Activated CD4-positive, alpha-beta T cell treated with anti-CD3 and anti-CD28 coated beads, Interleukin-2, amount 50 U/mL, for 24 hours (primary cell): ENCODE results near the gene ALB.

Source experiments
- DNase-seq, 2 donors: peaks; one replicate each; pipeline ENCODE4 v3.0.0-alpha.2; 2020; ENCODE audit warnings: low read depth in 1 of 2, low spot score in 1 of 2

ALB gene

GRCh38 chr4:73429826-73430587 lies 25.9 kb downstream of the ALB start:
- no peak for DNase-seq

DNA sequence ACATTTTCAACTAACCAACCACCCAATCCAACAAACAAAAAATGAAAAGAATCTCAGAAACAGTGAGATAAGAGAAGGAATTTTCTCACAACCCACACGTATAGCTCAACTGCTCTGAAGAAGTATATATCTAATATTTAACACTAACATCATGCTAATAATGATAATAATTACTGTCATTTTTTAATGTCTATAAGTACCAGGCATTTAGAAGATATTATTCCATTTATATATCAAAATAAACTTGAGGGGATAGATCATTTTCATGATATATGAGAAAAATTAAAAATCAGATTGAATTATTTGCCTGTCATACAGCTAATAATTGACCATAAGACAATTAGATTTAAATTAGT lies 27.7 kb downstream of the ALB start:
- no peak for DNase-seq

DNA sequence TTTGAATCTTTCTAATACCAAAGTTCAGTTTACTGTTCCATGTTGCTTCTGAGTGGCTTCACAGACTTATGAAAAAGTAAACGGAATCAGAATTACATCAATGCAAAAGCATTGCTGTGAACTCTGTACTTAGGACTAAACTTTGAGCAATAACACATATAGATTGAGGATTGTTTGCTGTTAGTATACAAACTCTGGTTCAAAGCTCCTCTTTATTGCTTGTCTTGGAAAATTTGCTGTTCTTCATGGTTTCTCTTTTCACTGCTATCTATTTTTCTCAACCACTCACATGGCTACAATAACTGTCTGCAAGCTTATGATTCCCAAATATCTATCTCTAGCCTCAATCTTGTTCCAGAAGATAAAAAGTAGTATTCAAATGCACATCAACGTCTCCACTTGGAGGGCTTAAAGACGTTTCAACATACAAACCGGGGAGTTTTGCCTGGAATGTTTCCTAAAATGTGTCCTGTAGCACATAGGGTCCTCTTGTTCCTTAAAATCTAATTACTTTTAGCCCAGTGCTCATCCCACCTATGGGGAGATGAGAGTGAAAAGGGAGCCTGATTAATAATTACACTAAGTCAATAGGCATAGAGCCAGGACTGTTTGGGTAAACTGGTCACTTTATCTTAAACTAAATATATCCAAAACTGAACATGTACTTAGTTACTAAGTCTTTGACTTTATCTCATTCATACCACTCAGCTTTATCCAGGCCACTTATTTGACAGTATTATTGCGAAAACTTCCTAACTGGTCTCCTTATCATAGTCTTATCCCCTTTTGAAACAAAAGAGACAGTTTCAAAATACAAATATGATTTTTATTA lies 28.3 kb downstream of the ALB start:
- no peak for DNase-seq

GRCh38 chr4:73433140-73433539 lies 29.1 kb downstream of the ALB start:
- DNase-seq: no peak

GRCh38 chr4:73434311-73434710 lies 30.2 kb downstream of the ALB start:
- DNase-seq: no peak

DNA sequence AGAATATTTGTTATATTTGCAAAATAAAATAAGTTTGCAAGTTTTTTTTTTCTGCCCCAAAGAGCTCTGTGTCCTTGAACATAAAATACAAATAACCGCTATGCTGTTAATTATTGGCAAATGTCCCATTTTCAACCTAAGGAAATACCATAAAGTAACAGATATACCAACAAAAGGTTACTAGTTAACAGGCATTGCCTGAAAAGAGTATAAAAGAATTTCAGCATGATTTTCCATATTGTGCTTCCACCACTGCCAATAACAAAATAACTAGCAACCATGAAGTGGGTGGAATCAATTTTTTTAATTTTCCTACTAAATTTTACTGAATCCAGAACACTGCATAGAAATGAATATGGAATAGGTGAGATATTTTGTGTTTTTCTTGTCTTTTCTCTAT lies 31.9 kb downstream of the ALB start, which contains the start of gene AFP:
TSS of gene AFP (plus strand) at position 238 of the 400 bp plus-strand sequence. CDS start at position 280, 42 bp downstream.
- no peak for DNase-seq

DNA sequence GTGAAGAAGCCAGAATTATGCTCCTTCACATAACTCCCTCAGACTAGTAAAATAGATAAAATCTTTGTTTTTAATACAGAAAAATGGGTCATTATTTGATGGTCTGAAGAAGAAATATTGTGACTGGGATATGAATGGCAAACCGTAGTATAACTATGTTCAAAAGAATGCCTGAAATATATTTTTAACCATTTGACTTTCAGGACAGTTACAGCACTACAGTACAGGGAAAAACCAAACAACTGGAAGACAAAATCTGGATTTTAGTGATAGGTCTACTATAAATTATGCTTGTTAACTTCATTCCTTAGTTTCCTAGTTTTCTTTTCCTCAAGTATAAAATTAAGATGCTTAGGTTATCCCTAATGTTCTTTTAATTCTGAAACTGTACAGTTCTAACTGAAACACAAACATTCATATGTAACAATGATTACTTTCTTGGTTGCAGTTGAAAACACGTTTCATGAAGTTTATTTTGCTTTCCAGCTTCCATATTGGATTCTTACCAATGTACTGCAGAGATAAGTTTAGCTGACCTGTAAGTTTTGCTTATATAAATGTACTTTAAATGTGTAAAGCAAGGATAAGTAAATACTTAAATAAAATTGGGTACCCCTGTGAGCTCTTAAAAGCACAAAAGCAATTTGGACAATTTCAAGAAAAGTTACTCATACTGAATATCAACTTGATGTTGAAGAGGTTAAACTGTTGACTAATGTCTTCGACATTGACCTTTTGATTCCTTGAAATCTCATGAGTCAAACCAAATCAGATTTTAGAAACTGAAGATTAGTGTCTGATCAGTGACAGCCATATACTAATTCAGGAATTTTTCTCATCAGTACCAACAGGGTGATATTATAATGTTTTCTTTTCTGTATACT lies 32.8 kb downstream of the ALB start:
- no peak for DNase-seq

- no peak for DNase-seq
Measured at GRCh38 chr4:73437558-73437956, 33.5 kb downstream of the ALB start.

- DNase-seq: no peak
Measured at GRCh38 chr4:73438048-73438447, 34.0 kb downstream of the ALB start.

DNA sequence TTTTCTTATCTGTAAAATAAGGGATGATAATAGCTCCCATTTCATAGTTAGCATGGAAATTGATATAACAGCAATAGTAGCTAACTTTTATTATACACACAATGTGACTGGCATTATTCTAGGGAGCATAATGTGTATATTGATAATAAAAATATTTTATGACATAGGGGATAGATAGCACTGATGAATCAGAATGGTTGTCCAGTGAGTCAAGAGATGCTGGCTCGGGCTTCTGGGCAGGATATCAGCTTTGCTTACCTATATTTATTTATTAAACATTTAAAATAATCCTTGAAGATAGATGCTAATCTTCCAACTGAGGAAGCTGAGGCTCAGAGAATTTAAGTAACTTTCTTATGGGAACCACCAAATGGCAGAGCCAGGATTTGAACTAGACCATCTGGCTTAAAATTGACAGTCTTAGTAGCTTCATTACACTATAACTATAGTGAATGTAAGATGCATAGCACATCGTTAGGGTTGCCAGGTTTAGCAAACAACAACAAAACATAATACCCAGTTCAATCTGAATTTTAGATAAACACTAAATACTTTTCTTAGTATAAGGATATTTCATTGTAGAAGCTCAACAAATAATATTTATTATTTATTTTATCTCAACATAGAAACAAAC lies 34.6 kb downstream of the ALB start:
- DNase-seq: no peak

- DNase-seq: no peak
Measured at GRCh38 chr4:73439445-73439844, 35.4 kb downstream of the ALB start.

DNA sequence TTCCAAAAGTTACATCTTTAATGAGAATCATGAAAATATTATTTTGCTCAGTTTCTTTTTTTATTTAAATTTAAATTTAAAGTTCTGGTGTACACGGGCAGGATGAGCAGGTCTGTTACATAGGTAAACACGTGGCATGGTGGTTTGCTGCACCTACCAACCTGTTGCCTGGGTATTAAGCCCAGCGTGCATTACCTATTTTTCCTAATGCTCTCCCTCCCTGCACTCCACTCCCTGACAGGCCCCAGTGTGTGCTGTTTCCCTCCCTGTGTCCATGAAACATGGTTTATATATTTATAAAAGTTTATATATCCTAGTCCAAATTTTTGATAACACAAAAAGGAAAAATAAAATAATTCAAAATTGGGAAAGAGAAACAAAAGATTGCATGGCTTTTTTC lies 35.9 kb downstream of the ALB start:
- DNase-seq: no peak

GRCh38 chr4:73440653-73441052 lies 36.6 kb downstream of the ALB start:
- DNase-seq: no peak

DNA sequence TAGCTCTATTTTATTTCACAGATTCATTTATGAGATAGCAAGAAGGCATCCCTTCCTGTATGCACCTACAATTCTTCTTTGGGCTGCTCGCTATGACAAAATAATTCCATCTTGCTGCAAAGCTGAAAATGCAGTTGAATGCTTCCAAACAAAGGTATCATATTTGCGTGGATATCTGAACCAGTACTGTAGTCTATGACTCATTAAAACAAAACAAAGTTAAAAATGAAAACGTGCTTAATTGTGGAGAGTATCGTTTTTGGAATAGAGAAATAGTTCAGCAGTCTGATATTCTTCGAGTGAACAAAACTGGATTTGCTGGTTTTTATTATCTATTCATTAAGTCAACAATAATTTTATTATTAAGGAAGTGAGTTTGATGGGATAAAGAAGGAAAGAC lies 38.2 kb downstream of the ALB start:
- DNase-seq: no peak

DNA sequence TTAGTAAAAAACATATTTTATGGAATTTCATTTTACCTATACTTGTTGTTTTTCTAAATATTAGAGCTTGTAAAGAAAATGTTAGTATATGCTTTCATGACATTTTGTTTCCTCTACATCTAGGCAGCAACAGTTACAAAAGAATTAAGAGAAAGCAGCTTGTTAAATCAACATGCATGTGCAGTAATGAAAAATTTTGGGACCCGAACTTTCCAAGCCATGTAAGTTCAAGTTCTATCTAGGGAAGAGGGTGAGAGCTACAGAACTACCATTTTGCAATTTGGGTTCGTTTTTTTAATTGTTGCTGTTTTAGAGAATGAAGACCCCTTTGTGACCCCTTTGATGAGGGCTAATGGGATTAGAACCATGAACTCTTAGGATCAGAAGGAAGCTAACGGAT lies 39.1 kb downstream of the ALB start:
- no peak for DNase-seq

- DNase-seq: no peak
Measured at GRCh38 chr4:73445383-73446335, 41.6 kb downstream of the ALB start.

DNA sequence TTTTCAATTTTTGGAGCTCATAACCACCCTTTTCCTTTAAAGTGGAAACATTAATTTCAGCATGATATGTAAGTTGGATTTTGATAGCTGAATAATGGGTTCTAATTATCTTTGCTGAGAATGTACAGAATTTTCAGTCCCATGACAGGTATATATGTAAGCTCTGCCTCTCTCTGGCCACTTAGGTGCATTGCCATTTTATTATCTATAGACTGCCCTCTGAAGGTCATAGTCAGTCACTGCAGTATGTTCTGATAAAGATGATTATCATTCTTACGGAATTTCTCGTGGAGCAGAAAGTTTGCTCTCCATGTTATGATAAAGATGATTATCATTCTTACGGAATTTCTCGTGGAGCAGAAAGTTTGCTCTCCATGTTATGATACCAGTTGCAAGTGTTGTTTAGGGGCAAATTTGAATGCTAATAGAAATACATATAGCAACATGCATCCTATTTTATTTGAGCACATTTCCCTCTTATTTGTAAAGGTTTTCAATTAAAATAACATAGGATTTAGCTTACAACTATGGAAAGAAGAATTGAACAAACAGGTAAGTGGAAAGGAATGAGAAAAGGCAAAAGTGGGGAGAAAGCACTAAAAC lies 42.4 kb downstream of the ALB start:
- no peak for DNase-seq

DNA sequence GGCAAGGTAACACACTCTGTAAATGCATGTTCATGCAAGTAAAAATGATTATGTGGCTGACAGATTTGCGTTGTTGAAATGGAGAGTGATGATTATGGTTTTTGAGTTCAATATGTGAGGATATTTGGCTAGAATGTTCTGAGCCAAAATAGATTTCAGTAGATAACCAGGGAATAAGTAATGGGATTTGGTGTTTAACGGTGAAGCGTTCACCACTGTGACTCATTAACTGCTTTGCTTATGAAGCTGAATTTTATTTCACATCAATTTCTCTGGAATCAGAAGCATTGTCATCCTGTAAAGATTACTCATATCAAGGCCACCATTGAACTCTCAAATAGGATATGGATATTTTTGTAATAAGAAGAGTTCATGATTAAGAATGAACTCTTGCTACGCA lies 43.6 kb downstream of the ALB start:
- no peak for DNase-seq

DNA sequence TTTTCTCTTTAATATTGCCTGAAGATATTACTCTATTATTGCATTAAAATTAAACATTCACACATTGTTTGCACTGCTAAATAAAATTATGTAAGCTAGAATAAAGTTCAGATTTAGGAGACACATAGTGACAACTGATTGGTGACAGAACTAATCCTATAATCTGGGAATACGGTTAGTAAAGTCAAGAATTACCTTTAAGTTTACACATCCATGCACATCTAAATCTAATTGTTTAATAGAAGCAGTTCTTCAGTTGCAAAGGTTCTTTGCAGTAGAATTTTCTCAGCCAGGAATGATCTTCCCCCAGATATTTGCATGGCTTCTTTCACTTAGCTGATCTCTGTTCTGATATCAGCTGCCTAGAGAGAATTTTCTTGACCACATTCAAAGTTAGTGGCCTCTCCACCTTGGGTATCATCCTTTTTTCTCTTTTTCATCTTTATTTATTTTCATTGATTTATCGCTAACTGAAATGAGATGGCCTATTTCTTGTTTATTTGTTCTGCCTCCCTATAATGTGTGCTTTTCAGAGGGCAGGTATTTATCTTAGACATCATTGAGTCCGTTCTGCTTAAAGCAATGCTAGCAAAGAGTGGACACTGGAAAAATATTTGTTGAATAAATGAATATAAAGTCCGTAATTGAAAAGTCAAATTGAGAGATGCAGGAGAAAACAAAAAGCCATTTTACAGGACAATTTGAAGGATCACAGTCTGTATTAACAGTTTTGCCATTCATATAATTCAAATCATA lies 44.5 kb downstream of the ALB start:
- no peak for DNase-seq
